ENCODE results near the gene INSYN2B.

- TF ChIP-seq MXI1 (IDR thresholded peaks at IDR 0.05; ENCODE audit: borderline replicate concordance, low read depth, low read length) (no peak), CTCF (conservative IDR thresholded peaks at IDR 0.05; ENCODE audit: low read depth, low read length) (no peak), POLR2A (IDR thresholded peaks at IDR 0.05; ENCODE audit: low read depth, low read length) (no peak), MAZ (IDR thresholded peaks at IDR 0.05; ENCODE audit: borderline replicate concordance, low read depth, low read length) (no peak), ELK1 (IDR thresholded peaks at IDR 0.05; ENCODE audit: borderline replicate concordance, low read depth, low read length) (no peak), RAD21 (IDR thresholded peaks at IDR 0.05; ENCODE audit: low read length) (no peak), USF2 (IDR thresholded peaks at IDR 0.05; ENCODE audit: low read depth, low read length) (no peak), CEBPB (IDR thresholded peaks at IDR 0.05; ENCODE audit: low read depth, low read length) (no peak), BHLHE40 (IDR thresholded peaks at IDR 0.05; ENCODE audit: low read depth, low read length) (no peak), RFX5 (IDR thresholded peaks at IDR 0.05; ENCODE audit: low read depth, low read length) (no peak)
Measured at GRCh38 chr5:169950333-169950732, 30.0 kb downstream of the INSYN2B start.
